GM18907 (cell line): Measurements from ENCODE around the gene PTPRD.

ENCODE experiments used
- ATAC-seq: cut with Tn5 transposase; IDR thresholded peaks from one replicate; pipeline ENCODE4 v1.9.1; 2021; ENCODE audit warnings: mild to moderate bottlenecking, moderate library complexity; ENCODE audit not compliant: unreplicated experiment

PTPRD gene

DNA sequence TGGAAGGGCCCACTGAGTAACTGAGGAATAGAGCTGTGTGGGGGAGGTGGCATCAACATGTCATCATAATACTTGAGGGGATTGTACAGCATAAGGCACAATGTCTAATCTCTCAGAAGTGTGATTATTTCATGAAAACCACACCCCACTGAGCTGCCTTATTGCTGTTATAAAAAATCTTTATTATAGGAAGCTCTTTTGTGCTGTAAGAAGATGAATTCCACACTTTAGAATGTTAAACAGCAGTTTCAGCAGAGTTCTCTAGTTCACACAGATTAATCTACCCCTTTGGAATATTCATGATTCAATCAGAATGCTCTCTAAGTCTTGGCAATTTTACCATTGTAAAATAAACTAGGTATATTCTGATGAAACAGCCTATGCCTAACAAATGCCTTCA lies 1389.6 kb downstream of the PTPRD start:
- no peak for ATAC-seq

DNA sequence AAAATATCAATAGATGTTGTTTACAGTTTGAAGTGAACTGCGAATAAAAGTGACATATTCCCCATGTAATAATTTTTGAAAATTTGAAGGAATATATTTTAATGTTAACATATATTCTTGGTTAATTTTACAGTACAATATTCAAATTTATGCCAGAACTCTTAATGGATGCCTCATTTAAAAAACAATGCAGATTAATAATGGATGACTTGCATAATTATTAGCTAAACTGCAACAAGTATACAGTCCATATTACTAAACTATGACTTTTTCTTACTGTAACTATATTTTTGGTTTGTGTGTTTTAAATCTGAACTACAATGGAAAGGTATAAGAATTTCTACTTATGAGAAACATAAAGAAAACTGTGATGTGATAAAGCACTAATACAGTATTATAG lies 1390.1 kb downstream of the PTPRD start:
- no peak for ATAC-seq

DNA sequence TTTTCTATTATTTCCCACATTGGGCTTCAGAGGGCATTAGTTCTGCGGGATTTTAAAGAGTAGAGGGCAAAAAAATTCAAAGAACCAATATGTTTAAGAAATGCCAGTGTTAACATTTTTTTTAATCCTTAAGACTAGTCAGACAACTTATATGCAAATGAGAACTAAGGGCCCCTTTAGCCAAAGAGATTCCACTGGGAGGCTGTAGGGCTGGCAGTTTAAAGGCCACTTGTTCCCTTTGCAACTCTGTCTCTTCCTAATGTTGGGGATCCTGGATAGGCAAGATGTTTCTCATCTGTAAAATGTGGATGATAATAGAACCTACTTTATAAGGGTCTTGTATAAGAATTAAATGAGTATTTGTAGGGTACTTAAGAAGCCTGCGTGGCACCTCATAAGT lies 1395.9 kb downstream of the PTPRD start:
- no peak for ATAC-seq

DNA sequence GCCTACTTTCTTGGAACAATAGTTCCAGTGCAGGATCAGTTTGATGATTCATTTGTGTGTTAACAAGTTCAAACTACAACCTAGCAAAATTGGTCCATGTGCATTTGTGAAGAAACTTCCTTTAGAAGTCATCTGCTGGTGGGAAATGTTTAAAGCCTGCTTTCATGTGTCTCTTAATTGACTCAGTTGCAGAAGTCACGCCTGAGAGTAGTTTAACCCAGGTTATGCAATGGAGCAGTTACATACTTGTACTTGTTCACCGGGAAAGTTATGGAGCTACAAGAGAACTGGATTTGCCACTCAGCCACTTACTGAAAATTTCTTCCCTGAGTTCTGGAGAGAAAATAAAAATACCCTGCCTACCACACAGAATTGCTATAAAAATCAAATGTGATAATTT lies 1397.8 kb downstream of the PTPRD start:
- no peak for ATAC-seq

DNA sequence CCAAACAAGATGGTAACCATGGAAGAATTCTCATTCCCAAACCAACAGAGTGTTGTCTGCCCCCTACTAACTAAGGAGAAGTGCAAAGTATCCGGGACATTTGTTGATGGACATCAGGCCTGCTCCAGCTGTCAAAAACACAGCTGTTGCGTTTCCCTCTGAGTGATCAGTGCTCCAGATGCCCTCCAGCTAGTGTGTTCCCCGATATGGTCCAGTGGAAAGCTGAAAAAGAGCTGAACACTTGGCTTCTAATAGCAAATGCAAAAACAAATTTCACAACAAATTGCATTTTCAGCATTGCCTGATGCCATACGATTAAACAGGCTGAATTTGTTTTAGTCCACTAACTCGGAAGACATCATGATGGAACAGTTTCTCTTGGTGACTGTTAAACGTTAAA lies 1398.7 kb downstream of the PTPRD start:
- no peak for ATAC-seq

DNA sequence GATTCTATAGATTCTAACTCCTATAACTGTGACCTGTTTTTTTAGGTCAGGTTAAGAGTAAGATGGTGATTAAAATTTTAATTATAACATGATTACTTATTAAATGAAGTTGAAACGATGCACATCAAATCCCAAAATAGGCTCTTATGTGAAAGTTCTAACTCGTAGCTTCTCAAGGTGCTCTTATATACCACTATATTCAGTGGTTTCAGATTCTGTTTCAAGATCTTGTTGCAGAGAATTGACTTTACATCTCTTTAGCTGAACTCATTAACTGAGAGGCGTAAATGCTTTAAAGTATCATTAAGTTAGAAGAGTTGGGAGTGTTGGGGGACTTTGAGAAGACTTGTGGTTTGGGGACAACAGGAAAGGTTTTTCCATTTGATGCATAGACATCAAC lies 1399.8 kb downstream of the PTPRD start:
- no peak for ATAC-seq

DNA sequence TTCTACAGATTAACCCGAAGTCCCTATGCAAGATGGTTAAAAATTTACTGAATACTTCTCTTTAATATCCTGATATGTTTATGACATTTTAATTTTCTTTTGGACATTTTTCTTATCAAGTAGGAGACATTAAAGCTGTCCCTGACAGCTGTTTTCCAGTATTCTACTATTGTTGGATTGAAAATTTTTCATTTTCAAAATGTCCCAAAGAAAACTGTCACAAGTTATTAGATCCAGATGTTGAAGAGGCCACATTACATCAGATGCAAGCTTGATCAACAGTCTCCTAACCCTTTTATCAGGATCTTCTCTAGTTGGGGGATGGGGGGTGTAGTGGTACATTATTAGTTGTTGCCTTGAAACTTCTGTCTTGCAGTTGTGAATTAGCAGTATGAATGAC lies 1410.5 kb downstream of the PTPRD start:
- no peak for ATAC-seq

DNA sequence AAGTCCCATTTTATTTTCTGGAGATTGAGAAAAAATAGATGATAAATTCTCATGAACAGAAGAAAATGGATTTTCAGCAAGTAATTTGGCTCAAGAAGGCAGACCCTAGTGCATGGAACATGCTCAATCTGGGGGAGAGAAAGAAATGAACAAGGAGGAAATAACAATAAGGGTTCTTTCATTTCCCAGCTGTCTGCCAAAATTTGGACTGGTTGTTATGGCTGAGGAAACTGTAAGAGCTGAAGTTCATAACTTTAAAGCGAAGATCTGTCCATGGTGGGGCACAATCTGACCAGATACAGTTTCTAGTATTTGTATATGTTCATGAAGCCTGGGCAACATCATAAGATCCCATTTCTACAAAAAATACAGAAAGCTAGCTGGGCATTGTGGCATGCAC lies 1426.7 kb downstream of the PTPRD start:
- no peak for ATAC-seq

DNA sequence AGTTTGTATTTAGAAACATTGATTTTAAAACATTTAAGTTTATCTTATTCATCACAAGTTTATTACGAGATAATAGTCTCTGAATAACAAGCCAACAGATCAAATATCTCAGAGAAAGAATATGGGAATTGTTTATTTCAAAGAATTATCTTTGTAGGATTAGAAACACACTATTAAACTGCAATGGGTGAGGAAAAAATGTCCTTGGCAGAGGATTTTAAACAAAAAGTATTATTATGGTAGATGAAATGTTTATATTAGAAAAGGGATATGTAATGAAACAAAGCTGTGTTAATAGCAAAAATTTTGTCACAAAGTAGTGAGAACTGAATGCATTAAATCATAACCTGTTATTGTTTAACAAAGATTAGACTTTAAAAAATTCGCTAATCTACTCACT lies 1430.4 kb downstream of the PTPRD start:
- ATAC-seq = no peak

DNA sequence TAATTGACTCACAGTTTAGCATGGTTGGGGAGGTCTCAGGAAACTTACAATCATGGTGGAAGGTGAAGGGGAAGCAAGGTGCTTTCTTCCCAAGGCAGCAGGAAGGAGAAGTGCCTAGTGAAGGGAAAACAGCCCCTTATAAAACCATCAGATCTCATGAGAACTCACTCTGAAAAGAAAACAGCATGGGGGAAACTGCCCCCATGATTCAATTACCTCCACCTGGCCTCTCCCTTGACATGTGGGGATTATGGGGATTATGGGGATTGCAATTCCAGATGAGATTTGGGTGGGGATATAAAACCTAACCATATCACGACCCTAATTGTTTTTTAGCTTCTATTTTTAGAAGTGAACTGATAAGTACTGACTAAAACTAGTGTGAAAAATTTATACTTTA lies 1435.7 kb downstream of the PTPRD start:
- no peak for ATAC-seq

DNA sequence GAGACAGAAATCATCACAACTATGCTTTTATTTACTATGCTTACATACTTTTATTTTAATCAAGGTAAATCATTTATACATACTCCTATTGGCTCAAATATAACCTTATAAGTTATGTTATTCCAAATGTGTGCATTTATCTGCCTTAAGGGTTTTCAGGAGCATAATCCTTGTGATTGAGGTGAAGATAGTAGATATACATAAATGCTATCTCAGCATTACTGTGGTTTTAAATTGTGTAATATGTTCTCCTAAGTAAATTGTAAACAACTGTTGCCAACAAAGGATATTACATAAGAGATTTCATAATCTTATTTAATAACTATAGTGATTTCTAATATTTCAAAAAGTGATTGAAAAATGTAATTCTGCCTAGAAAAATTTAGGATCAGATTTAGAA lies 1438.4 kb downstream of the PTPRD start:
- no peak for ATAC-seq

DNA sequence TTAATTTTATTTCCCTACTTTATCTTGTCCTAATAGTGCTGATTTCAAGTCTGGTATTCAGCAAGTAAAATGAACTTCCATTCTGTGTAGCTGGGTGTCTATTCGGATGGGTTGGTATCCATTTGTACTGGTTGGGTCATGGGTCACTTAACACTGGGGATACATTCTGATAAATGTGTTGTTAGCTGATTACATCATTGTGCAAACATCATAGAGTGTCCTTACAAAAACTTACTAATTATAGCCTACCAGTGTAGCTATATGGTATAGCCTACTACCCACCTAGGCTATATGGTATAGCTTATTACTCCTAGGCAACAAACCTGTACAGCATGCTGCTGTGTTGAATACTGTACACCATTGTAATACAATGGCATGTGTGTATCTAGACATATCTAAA lies 1439.5 kb downstream of the PTPRD start:
- no peak for ATAC-seq

DNA sequence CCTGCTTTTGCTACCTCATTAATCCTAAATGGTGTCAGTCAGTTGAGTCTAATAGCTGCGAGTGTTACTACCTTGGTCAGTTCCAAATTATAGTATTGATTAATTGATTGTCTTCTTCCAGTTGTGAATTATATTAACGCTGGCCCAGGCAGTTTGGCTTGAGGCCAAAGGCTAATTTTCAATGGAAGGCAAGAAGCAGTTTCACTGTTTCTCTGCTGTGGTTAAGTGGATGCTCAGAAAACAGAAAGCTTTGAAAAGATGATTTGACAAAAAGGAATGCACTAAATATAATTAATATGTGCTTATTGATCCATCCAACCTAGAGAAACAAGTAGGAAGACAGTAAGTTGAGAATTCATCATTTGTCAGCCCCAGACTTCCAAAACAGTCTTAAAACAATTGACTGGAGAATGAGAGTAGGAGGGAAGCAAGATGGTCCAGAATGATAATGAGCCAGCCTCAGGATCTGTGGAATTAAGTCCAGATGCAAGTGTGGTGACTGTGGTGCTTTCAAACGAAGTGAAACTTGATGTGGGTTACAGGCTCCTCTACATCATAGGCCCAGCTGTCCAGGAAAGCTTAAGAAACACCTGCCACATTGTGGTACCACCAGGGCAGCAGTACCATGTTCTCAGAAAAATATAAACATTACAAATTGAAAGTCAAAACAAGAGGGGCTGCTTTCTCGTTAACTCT lies 1442.2 kb downstream of the PTPRD start:
- no peak for ATAC-seq

DNA sequence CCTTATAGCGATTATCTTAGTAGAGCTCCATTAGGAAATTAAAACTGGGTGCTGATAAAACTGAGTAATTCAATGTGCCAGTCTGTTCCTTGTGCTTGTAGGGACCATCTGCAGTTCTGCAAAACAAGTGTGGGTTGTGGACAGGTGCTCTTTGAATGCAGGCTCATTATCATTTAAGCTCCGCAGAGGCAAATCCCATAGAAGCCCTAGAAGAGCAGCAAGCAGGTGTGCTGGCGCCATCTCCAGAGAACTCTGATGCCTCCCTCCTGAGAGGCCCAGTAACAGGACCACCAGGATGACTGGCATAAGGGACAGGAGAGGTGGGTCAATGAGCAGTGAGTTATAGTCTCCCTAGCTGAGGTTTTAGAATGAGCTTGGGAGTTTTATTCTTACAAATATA lies 1470.8 kb downstream of the PTPRD start:
- ATAC-seq = no peak

DNA sequence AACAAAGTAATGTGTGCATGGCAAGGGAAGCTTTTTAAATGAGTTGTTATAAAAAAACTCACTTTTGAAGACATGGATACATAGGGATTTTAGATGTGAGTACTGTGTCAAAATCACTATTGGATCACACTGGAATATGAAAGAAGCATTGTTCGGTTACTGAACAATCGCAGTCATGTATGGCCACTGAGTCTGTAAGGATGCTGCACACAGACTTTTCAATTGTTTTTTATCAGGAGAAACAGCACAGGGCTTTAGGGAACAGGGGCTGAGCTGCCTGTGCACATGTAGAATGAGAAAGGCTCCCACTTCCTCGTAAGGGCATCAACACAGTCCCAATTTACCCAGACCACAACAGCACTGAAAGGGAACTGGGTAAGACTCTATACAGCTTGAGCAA lies 1479.3 kb downstream of the PTPRD start:
- no peak for ATAC-seq

DNA sequence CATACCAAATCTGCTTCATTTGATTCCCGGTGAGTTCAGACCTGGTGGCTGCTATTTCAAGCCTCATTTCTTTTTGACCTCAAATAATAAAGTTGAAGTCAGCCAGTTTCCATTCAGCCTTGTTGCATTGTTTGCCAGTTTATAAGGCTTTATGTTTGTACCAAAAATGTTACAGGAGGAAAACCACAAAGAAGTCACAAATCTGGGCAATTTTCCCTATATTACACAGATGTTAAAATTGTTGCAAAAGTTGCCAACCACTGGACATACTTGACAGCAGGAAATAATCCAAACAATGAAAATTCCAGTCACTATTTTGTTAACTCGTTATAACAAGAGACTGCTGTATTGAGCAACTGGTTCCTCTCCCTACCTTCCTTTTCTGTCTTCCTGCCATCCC lies 1488.2 kb downstream of the PTPRD start:
- no peak for ATAC-seq

DNA sequence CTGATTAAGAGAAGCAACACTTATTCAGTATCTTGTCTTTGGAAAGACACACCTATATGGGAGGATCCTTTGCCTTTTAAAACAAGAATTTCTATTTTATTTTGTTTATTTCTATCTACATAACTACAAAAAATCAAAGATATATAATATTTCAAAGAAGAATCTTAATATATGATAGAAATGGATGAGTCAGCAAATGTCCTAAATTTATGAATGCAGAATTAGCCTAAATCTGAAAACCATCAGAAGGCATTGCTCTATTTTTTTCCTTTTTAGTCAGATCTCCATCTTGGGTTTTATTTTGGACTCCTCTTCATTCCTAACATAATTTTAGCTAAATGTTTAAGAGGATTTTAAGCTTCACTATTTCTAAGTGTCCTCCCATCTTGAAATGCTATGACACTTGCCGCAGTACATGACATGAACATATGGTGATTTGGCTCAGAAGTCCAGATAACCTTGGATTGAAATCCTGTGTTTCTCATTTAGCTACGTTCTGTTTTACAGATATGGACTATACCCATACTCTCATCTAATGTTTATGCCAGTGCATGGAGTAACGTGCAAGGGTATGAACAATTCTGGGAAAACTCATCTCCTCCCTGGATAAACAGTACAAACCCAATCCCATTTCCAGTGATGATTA lies 1490.4 kb downstream of the PTPRD start:
- ATAC-seq = no peak

DNA sequence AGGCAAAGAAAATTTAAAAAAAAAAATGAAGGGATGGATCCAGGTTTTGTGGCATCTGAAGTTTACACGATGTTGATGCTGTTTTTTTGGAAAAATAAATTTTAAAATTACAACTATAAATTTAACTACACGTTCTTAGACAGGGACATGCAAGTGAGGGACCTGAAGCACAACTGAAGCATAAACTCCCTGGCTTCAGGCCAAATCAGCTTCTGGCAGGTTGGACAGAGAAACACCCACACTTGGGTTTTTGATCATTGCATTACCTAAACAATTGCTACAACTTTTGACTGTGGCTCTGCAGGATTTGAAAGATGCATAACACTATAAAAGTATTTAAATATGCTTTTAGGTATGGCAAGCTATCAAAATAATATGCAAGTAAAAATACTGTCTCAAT lies 1494.9 kb downstream of the PTPRD start:
- no peak for ATAC-seq

DNA sequence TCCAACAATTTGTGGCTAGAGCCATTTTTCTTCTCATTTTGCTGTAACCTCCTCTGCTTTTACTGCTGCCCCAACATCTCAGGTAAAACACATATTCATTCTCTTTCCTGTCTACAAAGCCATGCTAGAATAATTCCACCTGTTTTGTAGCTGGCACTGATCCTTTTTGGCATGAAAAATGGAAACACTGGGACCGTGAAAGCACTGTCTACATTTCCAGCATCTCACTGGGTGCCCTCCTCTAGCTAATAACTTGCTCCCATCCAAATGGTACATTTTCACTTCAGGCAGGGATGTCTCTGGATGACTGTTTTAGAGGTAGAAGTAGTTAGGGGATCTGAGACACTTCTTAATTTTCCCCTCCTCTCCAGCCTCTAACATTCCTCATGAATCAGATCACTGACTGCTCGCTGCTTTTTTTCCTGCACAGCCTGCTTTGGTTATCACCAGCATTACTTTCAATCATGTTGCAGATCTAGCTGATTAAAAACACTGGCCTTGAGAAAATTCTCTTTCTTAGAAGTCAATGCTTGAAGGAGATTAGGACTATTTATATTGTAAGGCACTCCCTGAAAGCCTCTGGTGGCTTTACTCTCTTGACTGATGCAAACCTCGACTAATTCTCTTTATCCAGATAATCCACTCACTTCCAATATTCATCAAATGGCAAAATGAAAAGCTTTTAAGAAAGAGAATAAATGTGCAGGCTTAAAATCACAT lies 1500.6 kb downstream of the PTPRD start:
- no peak for ATAC-seq

DNA sequence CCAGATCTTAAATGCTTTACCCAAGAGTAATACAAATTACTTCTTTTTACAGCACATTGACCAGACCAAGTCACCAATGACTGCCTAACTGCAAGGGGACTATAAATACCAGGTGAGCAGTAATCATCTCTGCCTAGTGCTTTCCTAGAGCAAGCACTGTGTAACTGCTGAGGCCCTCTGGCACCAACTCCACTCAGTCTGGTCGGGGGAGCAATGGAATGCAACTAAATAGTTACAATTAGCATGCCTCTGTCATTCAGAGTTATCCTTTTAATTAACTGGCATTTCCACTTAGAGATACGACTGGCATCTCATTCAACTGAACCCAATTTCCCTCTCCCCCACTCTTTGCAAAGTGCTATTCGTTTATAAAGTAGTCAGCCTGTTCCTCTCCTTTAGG lies 1504.2 kb downstream of the PTPRD start:
- ATAC-seq = no peak

DNA sequence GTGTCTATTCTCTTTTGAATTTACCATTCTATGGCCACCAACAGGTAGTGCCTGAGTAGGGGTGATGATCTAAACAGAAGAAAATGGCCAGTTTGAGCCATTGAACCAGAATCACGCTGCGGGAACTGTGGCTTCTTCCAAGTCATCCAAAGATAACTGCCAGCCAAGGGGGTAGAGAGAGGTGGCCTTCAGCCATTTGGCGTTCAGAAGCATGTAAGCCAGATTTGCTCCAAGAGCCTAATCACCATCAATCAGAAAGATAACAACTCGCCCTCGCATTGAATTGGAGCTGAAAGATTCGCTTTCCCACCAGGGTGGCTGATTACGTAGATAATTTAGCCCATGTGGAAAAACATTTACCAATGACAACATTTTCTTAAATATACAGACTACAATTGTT lies 1510.5 kb downstream of the PTPRD start:
- ATAC-seq = no peak

DNA sequence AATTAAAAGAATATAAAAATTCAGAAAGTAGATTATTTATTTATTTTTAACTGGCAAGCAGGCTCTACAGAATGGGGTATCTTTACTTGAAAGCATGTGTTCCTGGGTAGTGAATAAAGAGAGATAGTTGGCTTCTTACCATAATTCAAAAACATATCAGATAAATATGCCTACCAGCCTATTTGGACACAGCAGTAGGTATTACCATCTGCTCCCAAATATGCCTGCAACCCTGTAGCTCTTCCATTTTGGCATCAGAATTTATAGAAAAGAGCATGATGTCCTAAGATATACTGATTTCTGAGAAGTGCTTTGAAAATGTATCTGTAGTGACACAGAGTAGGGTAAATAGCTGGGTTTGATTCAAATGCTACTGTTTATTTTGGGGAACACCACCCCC lies 1512.7 kb downstream of the PTPRD start:
- ATAC-seq = no peak
